ENCODE measurements around the gene SGTB. TPM values are rescaled to one million over a fixed set of nuclear protein-coding genes. Genes with fewer than 3 reads are reported as not detected.
"Not testable (repeated sequence)": the region's sequence is repeated elsewhere in the genome, so short reads cannot be mapped to it uniquely, and the experiment has no call there.

SGTB gene
- total RNA-seq, 1 donor from 2014 or later = 4.6 TPM

GRCh38 chr5:65737842-65738241 lies 15.9 kb upstream of the SGTB start:
- DNase-seq (no peak), ATAC-seq (no peak)
- intact Hi-C loops (cut with micrococcal nuclease) = no loop called here

GRCh38 chr5:65736011-65736410 lies 14.1 kb upstream of the SGTB start:
- no peak for DNase-seq
- no peak for ATAC-seq
- intact Hi-C loops (cut with micrococcal nuclease) = no loop called here

- intact Hi-C loops (cut with micrococcal nuclease) = no loop called here
- ATAC-seq (no peak), DNase-seq (no peak)
Observed at GRCh38 chr5:65734921-65735320, 13.0 kb upstream of the SGTB start.

- DNase-seq; intact Hi-C loops (cut with micrococcal nuclease); ATAC-seq: not testable (repeated sequence)
Observed at GRCh38 chr5:65734196-65734775, 12.4 kb upstream of the SGTB start.

GRCh38 chr5:65732046-65732445 lies 10.1 kb upstream of the SGTB start:
- intact Hi-C loops (cut with micrococcal nuclease) = not testable (repeated sequence)
- DNase-seq (peak; percentile 39), ATAC-seq (peak; percentile 64)

GRCh38 chr5:65730910-65731309 lies 9.0 kb upstream of the SGTB start:
- intact Hi-C loops (cut with micrococcal nuclease) = no loop called here
- peak; percentile 25 for ATAC-seq
- DNase-seq = no peak

GRCh38 chr5:65728218-65728617 lies 6.3 kb upstream of the SGTB start:
- ATAC-seq (no peak), DNase-seq (no peak)
- intact Hi-C loops (cut with micrococcal nuclease) = no loop called here

- DNase-seq = no peak
- no peak for ATAC-seq
- intact Hi-C loops (cut with micrococcal nuclease) = no loop called here
Observed at GRCh38 chr5:65727491-65728156, 5.7 kb upstream of the SGTB start.

- DNase-seq = no peak
- intact Hi-C loops (cut with micrococcal nuclease) = no loop called here
- peak; percentile 45 for ATAC-seq
Observed at GRCh38 chr5:65722575-65723403, 880 bp upstream of the SGTB start.

- intact Hi-C loops (cut with micrococcal nuclease) = no loop called here
- ATAC-seq = peak; percentile 64
- DNase-seq = peak; percentile 77
Observed at GRCh38 chr5:65721050-65721719, 724 bp downstream of the SGTB start.

- no peak for ATAC-seq
- intact Hi-C loops (cut with micrococcal nuclease) = no loop called here
- DNase-seq = no peak
Observed at GRCh38 chr5:65718576-65719310, 3.2 kb downstream of the SGTB start.

GRCh38 chr5:65708145-65708544 lies 13.8 kb downstream of the SGTB start:
- no peak for DNase-seq
- intact Hi-C loops (cut with micrococcal nuclease) = no loop called here
- ATAC-seq = no peak

- DNase-seq = no peak
- intact Hi-C loops (cut with micrococcal nuclease) = no loop called here
- ATAC-seq = no peak
Observed at GRCh38 chr5:65707663-65708062, 14.2 kb downstream of the SGTB start.

- intact Hi-C loops (cut with micrococcal nuclease) = no loop called here
- DNase-seq (no peak), ATAC-seq (no peak)
Observed at GRCh38 chr5:65704621-65705239, 17.2 kb downstream of the SGTB start.

GRCh38 chr5:65702036-65702435 lies 19.9 kb downstream of the SGTB start:
- DNase-seq = no peak
- intact Hi-C loops (cut with micrococcal nuclease) = no loop called here
- ATAC-seq = no peak

- ATAC-seq (no peak), DNase-seq (no peak)
- intact Hi-C loops (cut with micrococcal nuclease) = no loop called here
Observed at GRCh38 chr5:65699338-65699737, 22.6 kb downstream of the SGTB start.

GRCh38 chr5:65696892-65697291 lies 25.0 kb downstream of the SGTB start:
- DNase-seq (no peak), ATAC-seq (peak; percentile 57)
- intact Hi-C loops (cut with micrococcal nuclease) = no loop called here

- no peak for ATAC-seq
- intact Hi-C loops (cut with micrococcal nuclease) = no loop called here
- DNase-seq = no peak
Observed at GRCh38 chr5:65695896-65696295, 26.0 kb downstream of the SGTB start.
